ENCODE data around the gene RTN4. TPM values are rescaled to one million over a fixed set of nuclear protein-coding genes. Genes with fewer than 3 reads are reported as not detected.

Gene RTN4
- total RNA-seq, 4 donors from 2014 or later, result 216 to 304 (median 228) TPM

GRCh38 chr2:54935389-54935788, 114.9 kb downstream of the RTN4 start:
- H3K27me3 ChIP-seq, result no peaks in the 10 kb centered on the region
- no peaks in the 10 kb centered on the region for H3K4me1 ChIP-seq
- no peak overlapping the region for H3K4me3 ChIP-seq
- no peak for ATAC-seq
- no peaks in the 10 kb centered on the region for H3K36me3 ChIP-seq
- 88 to 94% methylated on average over 4 of the region's 4 CpGs for WGBS, 2 donors (ENCODE audit: low coverage in 1 of 2)
- H3K9me3 ChIP-seq, result peaks cover 0 to 10% (median 0%) of the 10 kb centered on the region in 3 donors
- H3K27ac ChIP-seq, result no peak overlapping the region
- TF ChIP-seq EP300 (IDR thresholded peaks at IDR 0.05) (no peak), POLR2A (IDR thresholded peaks at IDR 0.05) (no peak), POLR2AphosphoS5 (IDR thresholded peaks at IDR 0.05) (no peak)
- TF ChIP-seq, protein P1, sequence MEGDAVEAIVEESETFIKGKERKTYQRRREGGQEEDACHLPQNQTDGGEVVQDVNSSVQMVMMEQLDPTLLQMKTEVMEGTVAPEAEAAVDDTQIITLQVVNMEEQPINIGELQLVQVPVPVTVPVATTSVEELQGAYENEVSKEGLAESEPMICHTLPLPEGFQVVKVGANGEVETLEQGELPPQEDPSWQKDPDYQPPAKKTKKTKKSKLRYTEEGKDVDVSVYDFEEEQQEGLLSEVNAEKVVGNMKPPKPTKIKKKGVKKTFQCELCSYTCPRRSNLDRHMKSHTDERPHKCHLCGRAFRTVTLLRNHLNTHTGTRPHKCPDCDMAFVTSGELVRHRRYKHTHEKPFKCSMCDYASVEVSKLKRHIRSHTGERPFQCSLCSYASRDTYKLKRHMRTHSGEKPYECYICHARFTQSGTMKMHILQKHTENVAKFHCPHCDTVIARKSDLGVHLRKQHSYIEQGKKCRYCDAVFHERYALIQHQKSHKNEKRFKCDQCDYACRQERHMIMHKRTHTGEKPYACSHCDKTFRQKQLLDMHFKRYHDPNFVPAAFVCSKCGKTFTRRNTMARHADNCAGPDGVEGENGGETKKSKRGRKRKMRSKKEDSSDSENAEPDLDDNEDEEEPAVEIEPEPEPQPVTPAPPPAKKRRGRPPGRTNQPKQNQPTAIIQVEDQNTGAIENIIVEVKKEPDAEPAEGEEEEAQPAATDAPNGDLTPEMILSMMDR (IDR thresholded peaks at IDR 0.05), result no peak

GRCh38 chr2:54931473-54931872, 118.8 kb downstream of the RTN4 start:
- no peaks in the 10 kb centered on the region for H3K36me3 ChIP-seq
- no peak for TF ChIP-seq POLR2AphosphoS5 (IDR thresholded peaks at IDR 0.05)
- TF ChIP-seq, protein P1 (IDR thresholded peaks at IDR 0.05), result no peak
- no peak for TF ChIP-seq EP300 (IDR thresholded peaks at IDR 0.05)
- no peak for TF ChIP-seq POLR2A (IDR thresholded peaks at IDR 0.05)
- no peaks in the 10 kb centered on the region for H3K9me3 ChIP-seq
- no peaks in the 10 kb centered on the region for H3K27me3 ChIP-seq
- no peaks in the 10 kb centered on the region for H3K4me1 ChIP-seq
- 83 to 100% methylated on average over 1 to 5 of the region's 6 CpGs for WGBS, 2 donors (ENCODE audit: low coverage in 1 of 2)
- no peak overlapping the region for H3K4me3 ChIP-seq
- ATAC-seq, result no peak
- H3K27ac ChIP-seq, result no peak overlapping the region

DNA sequence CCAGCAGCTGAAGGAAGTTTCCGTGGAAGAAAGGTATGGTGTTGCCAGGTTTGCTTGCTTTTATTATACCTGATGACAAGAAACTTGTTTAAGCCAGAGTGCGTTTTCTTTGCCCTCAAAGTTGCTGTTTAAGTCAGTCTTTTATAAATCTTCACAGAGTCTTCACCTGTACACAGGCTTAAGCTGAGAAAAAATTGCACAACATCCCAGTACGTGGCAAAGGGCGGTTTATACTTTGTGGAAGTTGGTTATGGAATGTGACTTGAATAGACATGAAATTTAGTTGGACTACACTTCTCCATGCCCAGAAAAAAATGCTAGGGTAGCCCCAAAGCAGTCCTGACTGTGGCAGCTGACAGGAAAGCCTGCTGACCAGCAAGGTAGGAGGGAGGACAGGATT, 121.5 kb downstream of the RTN4 start:
- H3K36me3 ChIP-seq, result no peaks in the 10 kb centered on the region
- WGBS, 2 donors (ENCODE audit: low coverage in 1 of 2), result 83 to 96% methylated on average over 2 to 4 of the region's 4 CpGs
- H3K4me1 ChIP-seq, result no peaks in the 10 kb centered on the region
- no peaks in the 10 kb centered on the region for H3K9me3 ChIP-seq
- no peak for ATAC-seq
- no peaks in the 10 kb centered on the region for H3K27me3 ChIP-seq
- no peak overlapping the region for H3K4me3 ChIP-seq
- TF ChIP-seq, protein P1 (IDR thresholded peaks at IDR 0.05), result no peak
- no peak for TF ChIP-seq EP300 (IDR thresholded peaks at IDR 0.05)
- TF ChIP-seq POLR2AphosphoS5 (IDR thresholded peaks at IDR 0.05), result no peak
- H3K27ac ChIP-seq, result no peak overlapping the region

GRCh38 chr2:54927751-54928615, 122.3 kb downstream of the RTN4 start:
- ATAC-seq, result no peak
- H3K27me3 ChIP-seq, result no peaks in the 10 kb centered on the region
- H3K4me3 ChIP-seq, result no peak overlapping the region
- 76 to 92% methylated on average over 6 to 10 of the region's 16 CpGs for WGBS, 2 donors (ENCODE audit: low coverage in 1 of 2)
- TF ChIP-seq POLR2AphosphoS5 (IDR thresholded peaks at IDR 0.05) (no peak), POLR2A (IDR thresholded peaks at IDR 0.05) (no peak), EP300 (IDR thresholded peaks at IDR 0.05) (no peak)
- TF ChIP-seq, protein P1 (IDR thresholded peaks at IDR 0.05), result no peak
- no peak overlapping the region for H3K27ac ChIP-seq
- H3K9me3 ChIP-seq, result no peaks in the 10 kb centered on the region
- no peaks in the 10 kb centered on the region for H3K36me3 ChIP-seq
- no peaks in the 10 kb centered on the region for H3K4me1 ChIP-seq

Measured in gastroesophageal sphincter (tissue), 4 donors.